ENCODE measurements around the gene MTA1.
A peak's percentile ranks its signal among the peaks of the same experiment; 100 is the strongest.

The MTA1 gene

GRCh38 chr14:105478398-105479251 is 59.0 kb downstream of the MTA1 start:
- DNase-seq = peak; percentile 52

GRCh38 chr14:105479431-105480158 is 60.0 kb downstream of the MTA1 start:
- DNase-seq = peak; percentile 11

GRCh38 chr14:105480199-105480746 is 60.6 kb downstream of the MTA1 start:
- DNase-seq = no peak

GRCh38 chr14:105480807-105481801 is 61.5 kb downstream of the MTA1 start:
- peak; percentile 93 for DNase-seq

- peak; percentile 99 for DNase-seq
Measured at GRCh38 chr14:105481886-105482457, 62.3 kb downstream of the MTA1 start.

GRCh38 chr14:105482486-105483110 is 63.0 kb downstream of the MTA1 start:
- DNase-seq = peak; percentile 3

GRCh38 chr14:105483300-105484068 is 63.9 kb downstream of the MTA1 start:
- DNase-seq = peak; percentile 11

GRCh38 chr14:105484069-105484996 is 64.7 kb downstream of the MTA1 start:
- DNase-seq = peak; percentile 83

GRCh38 chr14:105484997-105485393 is 65.4 kb downstream of the MTA1 start:
- DNase-seq = no peak

GRCh38 chr14:105485739-105486162 is 66.1 kb downstream of the MTA1 start:
- DNase-seq = peak; percentile 83

GRCh38 chr14:105486163-105486973 is 66.7 kb downstream of the MTA1 start, which contains the start of gene CRIP1:
Gene CRIP1, plus strand, starts transcription at chr14:105486886. Its CDS starts 374 bp downstream, at chr14:105487260.
- DNase-seq = peak; percentile 28

GRCh38 chr14:105486974-105487448 is 67.4 kb downstream of the MTA1 start:
- DNase-seq = peak; percentile 84

GRCh38 chr14:105487449-105487985 is 67.9 kb downstream of the MTA1 start:
- DNase-seq = peak; percentile 84

- peak; percentile 58 for DNase-seq
Measured at GRCh38 chr14:105487986-105488777, 68.6 kb downstream of the MTA1 start.

GRCh38 chr14:105488781-105489541 is 69.3 kb downstream of the MTA1 start:
- DNase-seq = peak; percentile 44

GRCh38 chr14:105489542-105490266 is 70.1 kb downstream of the MTA1 start:
- peak; percentile 90 for DNase-seq
